Tibial nerve (tissue), 4 donors: ENCODE measurements around the gene ROBO1.

ENCODE experiments used
- EP300 ChIP-seq, 2 donors: sonication (generic); formaldehyde crosslinking; IDR thresholded peaks; one replicate each; pipeline ENCODE4 v1.6.1; 2017; ENCODE audit warnings: antibody characterized with exemption in 2 of 2, mild to moderate bottlenecking in 1 of 2
- POLR2A ChIP-seq, 2 donors: fragments of 450-650 bp; IDR thresholded peaks; one replicate each; pipeline ENCODE4 v1.6.1; 2017; ENCODE audit warnings: antibody characterized with exemption in 2 of 2, mild to moderate bottlenecking in 2 of 2, moderate library complexity in 2 of 2
- TF ChIP-seq, protein P1 (sequence below), 5 experiments: fragments of 200-600 bp in 3 of 5; fragments of 450-650 bp in 2 of 5; sonication (generic) in 3 of 5; IDR thresholded peaks; one replicate each; pipeline ENCODE4 v1.5.1; 2016 to 2019; ENCODE audit warnings: antibody characterized with exemption in 5 of 5, mild to moderate bottlenecking in 3 of 5, moderate library complexity in 2 of 5

DNA sequence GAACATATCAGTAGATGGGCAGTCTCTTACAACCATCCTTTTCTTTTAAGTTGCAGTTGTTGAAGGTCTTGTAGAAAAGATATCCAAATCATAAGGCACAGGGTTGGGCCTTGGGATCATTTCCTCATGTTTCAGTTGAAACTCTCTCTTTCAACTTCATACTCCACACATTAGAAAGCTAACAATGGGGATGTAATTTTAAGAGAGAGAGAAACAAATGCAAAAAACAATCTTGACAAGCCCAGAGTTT is 747.9 kb downstream of the ROBO1 start:
- no peak for TF ChIP-seq EP300 (IDR thresholded peaks at IDR 0.05)
- TF ChIP-seq, protein P1, sequence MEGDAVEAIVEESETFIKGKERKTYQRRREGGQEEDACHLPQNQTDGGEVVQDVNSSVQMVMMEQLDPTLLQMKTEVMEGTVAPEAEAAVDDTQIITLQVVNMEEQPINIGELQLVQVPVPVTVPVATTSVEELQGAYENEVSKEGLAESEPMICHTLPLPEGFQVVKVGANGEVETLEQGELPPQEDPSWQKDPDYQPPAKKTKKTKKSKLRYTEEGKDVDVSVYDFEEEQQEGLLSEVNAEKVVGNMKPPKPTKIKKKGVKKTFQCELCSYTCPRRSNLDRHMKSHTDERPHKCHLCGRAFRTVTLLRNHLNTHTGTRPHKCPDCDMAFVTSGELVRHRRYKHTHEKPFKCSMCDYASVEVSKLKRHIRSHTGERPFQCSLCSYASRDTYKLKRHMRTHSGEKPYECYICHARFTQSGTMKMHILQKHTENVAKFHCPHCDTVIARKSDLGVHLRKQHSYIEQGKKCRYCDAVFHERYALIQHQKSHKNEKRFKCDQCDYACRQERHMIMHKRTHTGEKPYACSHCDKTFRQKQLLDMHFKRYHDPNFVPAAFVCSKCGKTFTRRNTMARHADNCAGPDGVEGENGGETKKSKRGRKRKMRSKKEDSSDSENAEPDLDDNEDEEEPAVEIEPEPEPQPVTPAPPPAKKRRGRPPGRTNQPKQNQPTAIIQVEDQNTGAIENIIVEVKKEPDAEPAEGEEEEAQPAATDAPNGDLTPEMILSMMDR (IDR thresholded peaks at IDR 0.05): no peak
- TF ChIP-seq POLR2A (IDR thresholded peaks at IDR 0.05): no peak
